Activated naive CD4-positive, alpha-beta T cell treated with Interleukin-2 at 50 U/mL for 16 hours (primary cell): Measurements from ENCODE around the gene CAPN11.
"Not testable (repeated sequence)": the region's sequence is repeated elsewhere in the genome, so short reads cannot be mapped to it uniquely, and the experiment has no call there.

Experiments
- DNase-seq: peaks from one replicate; pipeline ENCODE4 v3.0.0-alpha.2; 2020

CAPN11 gene

DNA sequence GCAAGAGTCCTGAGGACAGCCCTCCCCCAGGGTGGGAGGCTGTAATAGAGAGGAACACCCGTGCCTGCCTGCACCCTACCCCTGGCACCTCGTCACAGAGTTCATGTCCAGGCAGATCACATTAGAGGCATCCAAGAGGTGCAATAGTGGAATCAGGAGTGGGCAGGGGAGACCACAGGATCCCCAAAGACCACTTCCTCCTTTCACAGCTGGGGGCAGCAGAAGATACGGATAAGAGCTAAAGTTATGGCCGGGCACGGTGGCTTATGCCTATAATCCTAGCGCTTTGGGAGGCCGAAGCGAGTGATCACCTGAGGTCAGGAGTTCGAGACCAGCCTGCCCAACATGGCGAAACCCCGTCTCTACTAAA lies 1.5 kb upstream of the CAPN11 start:
- DNase-seq: no peak

DNA sequence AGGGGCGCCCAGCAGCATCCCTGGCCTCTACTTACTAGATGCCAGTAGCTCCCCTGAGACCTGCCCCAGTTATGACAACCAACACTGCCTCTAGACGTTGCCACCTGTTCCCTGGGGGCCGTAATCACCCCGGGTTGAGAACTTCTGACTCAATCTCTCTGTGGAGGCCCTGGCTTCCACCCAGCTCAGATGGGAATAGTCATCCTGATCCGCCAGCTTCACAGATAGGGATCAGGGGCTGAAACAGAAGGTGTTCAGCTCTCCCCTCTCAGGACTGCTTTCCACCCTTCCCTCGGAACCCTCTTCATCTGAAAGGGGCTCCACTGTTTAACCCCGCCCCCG lies 3.3 kb downstream of the CAPN11 start:
- no peak for DNase-seq

DNA sequence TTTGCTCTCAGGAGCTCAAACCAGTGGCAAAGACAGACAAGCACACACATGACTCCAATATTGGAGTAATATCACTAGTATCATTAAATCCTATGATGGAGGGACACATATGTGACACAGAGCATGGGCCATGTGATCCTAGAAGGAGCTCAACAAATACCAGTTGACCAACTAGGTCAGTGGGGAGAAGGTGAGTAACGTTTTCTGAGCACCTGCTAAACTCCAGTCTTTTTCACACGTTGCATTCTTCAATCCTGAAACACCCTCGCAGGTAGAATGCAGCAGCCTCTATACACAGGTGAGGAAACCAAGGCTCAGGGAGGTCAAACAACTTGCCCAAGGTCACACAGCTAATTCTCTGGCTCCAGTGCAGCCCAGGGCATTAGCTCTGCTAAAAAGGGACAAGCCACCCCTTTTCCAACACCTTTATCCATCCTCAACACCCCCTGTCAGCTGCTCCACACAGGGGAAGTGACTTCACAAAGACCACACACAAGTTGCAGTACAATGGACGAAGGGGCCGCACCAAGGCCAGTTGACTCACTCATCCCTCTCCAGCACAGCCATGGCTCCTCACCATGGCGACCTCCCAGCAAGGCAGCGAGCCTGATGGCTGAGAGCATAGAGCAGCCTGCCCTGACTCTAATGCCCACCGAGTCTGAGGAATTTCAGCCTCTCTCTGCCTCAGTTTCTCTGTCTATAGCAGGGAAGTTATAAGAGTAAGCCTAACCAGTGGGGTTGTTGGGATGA lies 4.4 kb downstream of the CAPN11 start:
- no peak for DNase-seq

DNA sequence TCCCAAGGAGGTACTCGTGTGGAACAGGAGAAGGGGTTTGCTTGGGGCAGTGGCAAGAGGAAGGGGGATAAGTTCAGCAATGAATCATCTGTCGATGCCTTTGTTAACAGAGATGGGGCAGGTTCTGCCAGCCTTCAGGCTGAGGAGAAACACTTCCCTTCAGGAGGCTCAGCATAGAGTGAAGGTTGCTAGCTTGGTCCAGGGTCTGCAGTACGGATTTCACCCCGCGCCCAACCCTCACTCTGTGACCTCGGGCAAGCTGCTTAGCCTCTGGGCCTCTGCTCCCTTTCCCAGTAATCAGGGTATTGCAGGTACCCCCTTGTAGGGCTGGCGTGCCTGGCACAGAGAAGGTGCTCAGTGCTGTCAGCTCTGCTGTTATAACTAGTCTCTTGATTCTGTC lies 7.5 kb downstream of the CAPN11 start:
- no peak for DNase-seq

DNA sequence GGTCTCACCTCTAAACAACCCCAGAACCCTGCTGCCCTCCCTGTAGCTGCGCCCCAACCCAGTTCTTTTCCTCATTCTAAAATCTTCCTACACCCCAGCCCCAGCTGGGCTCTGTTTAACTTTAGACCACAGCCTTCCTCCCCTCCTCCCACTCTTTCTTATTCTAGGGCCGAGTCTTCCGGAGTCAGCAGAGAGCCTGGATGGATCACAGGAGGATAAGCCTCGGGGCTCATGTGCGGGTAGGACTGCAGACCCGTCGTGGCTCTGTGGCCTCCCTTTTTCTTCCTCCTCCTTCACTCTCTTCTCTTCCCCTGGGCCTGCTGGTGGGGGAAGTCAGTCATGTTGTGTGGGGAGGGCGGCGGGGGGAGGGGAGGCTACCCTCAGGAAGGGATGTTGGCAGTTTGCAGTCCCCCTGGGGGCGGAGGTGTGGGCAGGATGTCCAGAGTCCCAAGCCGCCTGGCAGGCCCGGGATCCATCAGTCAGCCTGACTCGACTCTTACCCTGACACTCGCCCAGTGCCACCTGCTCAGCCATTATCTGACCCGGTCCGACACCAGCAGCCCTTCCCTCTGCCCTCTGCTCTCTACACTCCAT lies 8.1 kb downstream of the CAPN11 start:
- DNase-seq: no peak

DNA sequence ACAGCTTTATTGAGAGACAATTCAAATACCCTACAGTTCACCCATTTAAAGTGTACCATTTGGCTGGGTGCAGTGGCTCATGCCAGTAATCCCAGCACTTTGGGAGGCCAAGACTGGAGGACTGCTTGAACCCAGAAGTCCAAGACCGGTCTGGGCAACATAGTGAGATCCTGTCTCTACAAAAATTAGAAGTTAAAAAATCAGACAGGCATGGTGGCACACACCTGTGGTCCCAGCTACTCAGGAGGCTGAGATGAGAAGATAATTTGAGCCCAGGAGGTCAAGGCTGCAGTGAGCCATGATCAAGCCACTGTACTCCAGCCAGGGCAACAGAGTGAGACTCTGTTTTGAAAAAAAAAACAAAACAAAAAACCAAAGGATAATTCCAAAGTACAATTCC lies 8.9 kb downstream of the CAPN11 start:
- no peak for DNase-seq

DNA sequence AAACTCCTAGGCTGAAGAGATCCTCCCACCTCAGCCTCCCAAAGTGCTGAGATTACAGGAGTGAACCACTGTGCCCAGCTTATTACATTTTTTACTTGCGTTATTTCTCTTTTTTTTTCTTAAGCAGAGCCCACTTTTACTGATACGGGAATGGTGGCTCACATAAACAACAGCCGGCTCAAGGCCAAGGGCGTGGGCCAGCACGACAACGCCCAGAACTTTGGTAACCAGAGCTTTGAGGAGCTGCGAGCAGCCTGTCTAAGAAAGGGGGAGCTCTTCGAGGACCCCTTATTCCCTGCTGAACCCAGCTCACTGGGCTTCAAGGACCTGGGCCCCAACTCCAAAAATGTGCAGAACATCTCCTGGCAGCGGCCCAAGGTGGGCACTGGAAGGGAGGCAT lies 10.5 kb downstream of the CAPN11 start:
- no peak for DNase-seq

DNA sequence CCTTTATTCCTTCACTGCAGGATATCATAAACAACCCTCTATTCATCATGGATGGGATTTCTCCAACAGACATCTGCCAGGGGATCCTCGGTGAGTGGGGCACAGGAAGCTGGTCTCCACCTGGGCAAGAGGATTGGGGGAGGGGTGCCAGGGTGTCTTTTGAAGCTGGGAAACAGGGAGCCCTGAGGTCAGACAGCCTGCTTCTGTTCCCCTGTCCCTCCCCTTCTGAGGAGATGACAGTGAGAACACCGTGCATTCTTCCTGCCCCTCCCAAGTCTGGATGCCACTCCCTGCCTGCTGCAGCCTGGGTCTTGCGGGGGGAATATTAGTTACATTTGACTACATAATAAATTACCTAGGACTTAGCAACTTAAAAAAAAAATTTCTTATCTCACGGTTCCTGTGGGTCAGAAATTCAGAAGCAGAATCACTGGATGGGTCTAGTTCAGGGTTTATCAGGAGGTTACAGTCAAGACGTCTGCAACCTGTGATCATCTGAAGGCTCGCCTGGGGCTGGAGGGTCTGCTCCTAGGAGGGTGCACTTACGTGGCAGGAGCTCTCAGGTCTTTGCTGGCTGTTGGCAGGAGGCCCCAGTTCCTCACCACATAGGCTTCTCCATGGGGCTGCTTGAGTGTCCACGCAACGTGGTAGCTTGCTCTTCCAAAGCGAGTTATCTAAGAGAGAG lies 11.4 kb downstream of the CAPN11 start:
- no peak for DNase-seq

DNA sequence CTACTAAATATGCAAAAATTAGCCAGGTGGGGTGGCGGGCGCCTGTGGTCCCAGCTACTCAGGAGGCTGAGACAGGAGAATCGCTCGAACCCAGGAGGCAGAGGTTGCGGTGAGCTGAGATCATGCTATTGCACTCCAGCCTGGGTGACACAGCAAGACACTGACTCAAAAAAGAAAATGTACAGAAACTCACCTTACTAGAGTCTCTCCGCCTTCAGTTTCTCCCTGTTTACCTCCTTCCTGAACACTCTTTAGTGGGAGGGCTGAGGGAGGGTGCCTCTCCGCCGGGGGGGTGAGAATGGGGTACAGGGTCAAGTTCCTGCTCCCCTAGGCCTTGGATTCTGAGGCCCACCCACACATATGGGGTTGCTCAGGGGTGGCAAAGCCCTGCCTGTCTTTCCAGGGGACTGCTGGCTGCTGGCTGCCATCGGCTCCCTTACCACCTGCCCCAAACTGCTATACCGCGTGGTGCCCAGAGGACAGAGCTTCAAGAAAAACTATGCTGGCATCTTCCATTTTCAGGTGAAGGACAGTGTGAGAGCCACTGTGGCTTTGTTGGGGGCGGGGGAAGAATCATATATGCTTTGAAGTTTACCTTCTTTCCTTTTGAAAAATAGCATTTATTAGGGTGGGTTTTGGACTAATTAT lies 13.4 kb downstream of the CAPN11 start:
- peak; percentile 48 for DNase-seq

DNA sequence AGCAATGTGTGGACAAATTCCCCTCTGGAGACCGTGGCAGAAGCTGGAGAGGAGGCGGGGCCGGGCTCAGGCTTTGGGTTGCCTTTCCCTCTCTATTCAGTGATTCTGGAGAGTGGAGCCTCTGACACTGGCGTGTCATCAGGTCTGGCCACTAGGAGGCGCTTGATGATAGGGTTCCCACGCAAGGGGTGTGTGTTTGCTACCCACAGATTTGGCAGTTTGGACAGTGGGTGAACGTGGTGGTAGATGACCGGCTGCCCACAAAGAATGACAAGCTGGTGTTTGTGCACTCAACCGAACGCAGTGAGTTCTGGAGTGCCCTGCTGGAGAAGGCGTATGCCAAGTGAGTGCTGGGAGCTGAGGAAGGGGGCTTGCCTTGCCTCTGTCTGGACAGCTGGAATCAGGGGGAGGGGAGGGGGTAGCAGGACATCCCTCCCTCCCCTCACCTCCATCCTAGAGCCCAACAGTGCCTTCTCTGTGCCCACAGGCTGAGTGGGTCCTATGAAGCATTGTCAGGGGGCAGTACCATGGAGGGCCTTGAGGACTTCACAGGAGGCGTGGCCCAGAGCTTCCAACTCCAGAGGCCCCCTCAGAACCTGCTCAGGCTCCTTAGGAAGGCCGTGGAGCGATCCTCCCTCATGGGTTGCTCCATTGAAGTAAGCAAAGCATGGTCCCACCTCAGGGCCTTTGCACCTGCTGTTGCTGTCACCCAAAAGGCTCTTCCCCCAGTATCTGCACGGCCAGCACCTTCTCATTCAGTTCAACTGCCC lies 14.3 kb downstream of the CAPN11 start:
- DNase-seq: peak; percentile 81

DNA sequence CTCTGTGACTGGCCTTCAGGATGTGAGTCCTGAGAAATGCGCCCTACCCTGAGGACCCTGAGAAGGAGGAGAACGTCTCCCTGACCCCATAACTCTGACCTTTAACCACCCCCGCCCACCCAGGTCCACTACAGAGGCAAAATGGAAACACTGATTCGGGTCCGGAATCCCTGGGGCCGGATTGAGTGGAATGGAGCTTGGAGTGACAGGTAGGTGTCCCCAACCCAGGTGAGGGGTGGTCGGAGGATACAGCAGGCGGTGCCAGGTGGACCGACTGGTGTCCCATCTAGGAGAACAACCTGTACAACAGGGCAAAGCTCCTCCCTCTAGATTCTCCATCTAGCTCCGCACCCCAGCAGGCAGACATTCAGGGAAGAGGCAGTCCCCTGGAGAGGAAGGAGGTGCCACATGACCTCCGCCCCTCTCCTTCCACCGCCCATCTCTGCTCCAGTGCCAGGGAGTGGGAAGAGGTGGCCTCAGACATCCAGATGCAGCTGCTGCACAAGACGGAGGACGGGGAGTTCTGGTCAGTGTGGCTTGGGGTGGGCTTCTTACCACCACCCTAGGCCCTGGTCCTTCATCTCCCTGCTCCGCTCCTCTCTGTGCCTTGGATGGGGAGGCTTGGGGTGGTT lies 17.6 kb downstream of the CAPN11 start:
- no peak for DNase-seq

DNA sequence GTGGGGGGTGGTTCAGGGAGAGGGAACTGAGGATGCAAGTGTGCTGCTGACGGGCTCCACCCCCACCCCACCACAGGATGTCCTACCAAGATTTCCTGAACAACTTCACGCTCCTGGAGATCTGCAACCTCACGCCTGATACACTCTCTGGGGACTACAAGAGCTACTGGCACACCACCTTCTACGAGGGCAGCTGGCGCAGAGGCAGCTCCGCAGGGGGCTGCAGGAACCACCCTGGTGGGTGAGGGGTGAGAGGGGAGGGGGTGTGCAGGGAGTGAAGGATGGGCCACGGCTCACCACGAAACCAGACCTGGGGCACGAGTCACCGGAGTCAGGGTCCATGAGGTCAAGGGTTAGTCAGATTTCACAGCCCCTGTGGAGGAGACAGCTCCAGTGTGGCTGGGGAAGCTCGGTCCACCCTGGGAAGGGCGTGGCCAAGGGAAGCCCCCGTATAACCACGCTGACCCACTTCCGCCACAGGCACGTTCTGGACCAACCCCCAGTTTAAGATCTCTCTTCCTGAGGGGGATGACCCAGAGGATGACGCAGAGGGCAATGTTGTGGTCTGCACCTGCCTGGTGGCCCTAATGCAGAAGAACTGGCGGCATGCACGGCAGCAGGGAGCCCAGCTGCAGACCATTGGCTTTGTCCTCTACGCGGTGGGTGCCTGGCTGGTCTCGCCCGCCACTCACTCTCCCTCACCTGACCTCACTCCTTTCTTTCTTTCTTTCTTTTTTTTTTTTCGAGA lies 18.3 kb downstream of the CAPN11 start:
- no peak for DNase-seq

DNA sequence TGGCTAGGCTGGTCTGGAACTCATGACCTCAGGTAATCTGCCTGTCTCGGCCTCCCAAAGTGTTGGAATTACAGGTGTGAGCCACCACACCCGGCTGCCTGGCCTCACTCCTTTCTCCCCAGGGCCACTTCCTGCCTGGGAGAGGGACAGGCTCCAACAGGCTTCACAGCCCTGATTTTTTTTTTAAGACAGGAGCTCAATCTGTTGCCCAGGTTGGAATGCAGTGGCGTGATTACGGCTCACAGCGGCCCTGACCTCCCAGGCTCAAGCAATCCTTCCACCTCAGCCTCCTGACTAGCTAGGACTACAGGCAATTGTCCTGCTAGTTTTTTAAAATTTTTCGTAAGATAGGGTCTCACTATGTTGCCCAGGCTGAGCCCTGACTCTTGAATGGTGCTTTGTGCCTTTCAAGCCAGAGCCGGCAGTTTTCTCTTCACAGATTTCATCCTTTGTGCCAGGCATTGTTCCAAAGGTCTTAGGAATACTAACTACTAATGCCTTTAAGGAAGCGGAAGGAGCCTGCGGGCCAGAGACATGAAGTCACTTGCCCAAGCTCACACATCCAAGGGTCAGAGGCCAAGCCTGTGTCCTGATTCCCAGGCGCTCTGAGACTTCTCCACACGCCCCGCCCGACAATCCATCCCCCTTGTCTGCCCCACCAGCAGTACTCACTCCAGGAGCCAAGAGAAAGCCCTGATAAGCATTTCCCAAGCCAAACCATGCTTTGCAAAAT lies 19.2 kb downstream of the CAPN11 start:
- DNase-seq: no peak

DNA sequence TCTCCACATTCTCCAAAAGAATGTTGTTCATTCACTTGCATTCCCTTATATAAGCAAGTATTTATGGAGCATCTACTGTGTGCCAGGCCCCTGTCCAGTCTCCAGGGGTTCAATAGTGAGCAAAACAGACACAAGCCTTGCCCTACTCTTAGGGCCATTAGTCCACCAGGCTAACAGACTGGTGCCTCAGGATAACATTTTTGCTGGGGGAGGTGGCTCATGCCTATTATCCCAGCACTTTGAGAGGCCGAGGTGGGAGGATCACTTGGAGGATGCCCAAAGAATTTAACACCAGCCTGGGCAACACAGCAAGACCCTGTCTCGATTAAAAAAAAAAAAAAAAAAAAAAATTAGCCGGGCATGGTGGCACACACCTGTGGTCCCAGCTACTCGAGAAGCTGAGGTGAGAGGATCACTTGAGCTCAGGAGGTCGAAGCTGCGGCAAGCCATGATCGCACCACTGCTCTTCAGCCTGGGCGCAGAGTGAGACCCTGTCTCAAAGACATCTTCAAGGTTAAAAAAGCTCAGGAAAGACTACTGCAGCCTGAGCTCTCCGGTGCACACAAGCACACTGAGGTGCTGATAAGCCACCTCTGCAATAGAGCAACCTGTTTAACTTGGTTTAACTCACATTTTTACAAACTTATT lies 19.9 kb downstream of the CAPN11 start:
- DNase-seq: no peak

DNA sequence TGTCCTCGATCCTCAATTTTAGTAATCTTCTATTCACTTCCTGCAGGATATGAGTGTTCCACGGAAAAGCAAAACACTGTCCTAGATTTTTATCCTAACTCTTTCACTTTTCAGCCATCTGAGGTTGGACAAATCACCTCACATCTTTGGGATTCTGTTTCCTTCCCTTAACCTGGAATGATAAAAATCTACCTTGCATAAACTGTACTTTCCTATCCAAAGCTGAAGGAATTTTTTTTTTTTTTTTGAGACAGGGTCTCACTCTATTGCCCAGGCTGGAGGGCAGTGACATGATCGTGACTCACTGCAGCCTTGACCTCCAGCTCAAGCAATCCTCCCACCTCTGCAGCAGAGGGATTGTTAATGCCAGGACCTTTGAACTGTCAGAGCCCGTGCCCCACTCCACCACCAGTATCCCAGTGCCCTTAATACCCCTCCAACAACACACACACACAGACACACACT lies 20.5 kb downstream of the CAPN11 start:
- DNase-seq: no peak

DNA sequence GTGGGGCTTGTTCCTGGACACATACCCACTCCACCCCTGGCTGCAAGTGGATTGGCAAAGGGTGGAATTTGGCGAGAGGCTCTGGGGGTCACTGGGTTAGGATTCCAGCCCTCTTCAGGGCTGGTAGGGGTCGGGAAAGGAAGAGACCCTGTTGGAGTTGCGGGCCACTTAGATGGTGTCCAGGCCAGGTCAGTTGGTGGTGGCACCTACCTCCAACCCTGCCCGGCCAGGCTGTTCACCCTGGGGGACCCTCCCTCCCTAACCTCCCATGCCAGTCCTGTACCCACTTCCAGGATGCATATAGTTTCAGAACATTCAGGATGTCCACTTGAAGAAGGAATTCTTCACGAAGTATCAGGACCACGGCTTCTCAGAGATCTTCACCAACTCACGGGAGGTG lies 21.0 kb downstream of the CAPN11 start:
- DNase-seq: no peak

DNA sequence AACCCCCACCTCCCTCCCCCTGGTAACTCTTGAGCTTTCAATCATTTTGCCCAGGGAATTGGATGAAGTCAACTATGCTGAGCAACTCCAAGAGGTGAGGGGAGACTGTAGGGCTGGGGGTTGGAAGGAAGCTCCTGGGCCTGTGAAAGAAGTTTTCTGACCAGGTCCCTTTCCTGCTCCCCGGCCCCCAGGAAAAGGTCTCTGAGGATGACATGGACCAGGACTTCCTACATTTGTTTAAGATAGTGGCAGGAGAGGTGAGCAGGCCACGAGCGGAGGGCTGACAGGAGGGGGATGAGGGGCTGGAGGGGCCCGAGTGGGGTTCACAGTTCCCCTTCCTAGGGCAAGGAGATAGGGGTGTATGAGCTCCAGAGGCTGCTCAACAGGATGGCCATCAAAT lies 21.8 kb downstream of the CAPN11 start:
- DNase-seq: no peak

DNA sequence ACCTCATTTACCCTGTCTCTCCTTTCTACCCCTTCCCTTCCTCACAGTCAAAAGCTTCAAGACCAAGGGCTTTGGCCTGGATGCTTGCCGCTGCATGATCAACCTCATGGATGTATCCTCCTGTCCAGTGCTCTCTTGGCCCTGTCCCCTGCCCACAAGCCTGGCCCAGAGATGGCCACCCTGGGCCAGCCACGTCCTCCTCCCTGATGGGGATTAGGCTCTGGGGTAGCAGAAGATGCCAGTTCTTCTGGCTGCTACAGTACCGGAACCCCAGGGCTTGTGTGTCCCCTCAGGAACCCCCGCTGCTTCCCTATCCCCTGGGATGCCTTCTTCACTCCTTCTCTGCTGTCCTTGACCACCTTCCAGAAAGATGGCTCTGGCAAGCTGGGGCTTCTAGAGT lies 22.3 kb downstream of the CAPN11 start:
- DNase-seq: no peak

DNA sequence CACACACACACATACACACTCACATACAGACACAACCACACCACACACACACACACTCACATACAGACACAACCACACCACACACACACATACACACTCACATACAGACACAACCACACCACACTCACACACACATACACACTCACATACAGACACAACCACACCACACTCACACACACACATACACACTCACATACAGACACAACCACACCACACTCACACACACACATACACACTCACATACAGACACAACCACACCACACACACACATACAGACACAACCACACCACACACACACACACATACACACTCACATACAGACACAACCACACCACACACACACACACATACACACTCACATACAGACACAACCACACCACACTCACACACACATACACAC lies 23.2 kb downstream of the CAPN11 start:
- not testable (repeated sequence) for DNase-seq

DNA sequence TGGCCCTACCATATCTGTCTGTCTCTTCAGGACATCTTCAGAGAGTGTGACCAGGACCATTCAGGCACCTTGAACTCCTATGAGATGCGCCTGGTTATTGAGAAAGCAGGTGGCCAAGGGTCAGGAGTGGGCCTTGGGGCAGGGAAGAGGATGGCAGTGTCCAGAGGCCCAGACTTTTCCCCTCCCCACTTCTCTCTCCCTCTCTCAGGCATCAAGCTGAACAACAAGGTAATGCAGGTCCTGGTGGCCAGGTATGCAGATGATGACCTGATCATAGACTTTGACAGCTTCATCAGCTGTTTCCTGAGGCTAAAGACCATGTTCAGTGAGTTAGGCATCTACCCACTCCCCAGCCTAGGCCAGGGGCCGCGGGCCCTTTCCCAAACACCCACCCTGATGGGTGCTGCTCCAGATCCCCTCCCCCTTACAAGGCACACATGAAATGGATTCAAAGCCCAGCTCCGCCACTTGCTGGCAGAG lies 24.3 kb downstream of the CAPN11 start:
- DNase-seq: no peak
